GM13977 (cell line): ENCODE results near the gene RPS27.

Source experiments
- DNase-seq: peaks from one replicate; pipeline ENCODE4 v3.0.0; 2012; ENCODE audit warnings: low spot score
- in situ Hi-C: fragments of 300-500 bp; cut with MboI; formaldehyde crosslinking; loops from one replicate; pipeline ENCODE4 v1.12.0; 2022; ENCODE audit warnings: low sequenced_read_pairs, low pct_unique_long_range_greater_than_20kb, mixed read lengths, inconsistent platforms; ENCODE audit not compliant: unreplicated experiment
- TF ChIP-seq, protein P1 (sequence below): IDR thresholded peaks from 2 replicates; pipeline ENCODE4 v1.5.1; 2012; ENCODE audit warnings: mild to moderate bottlenecking, control low read depth; ENCODE audit not compliant: insufficient read depth; ENCODE audit errors: extremely low read depth, missing control alignments

RPS27 gene

DNA sequence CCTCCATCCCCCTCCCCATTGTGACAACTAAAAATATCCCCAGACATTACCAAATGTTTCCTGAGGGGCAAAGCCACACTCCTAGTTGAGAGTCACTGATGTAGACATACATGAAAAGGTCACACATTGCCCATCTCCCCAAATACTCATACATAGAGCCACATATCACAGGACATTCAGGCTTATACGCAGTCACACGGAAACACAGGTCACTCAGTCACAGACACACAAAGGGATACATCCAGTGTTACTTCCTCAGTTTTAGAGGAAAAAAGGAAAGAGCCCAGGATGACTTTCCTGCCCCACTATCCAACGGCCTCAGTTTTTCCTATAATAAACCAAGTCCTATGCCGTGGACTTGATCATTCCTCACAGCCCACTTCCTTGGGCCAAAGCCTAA lies 29.1 kb upstream of the RPS27 start:
- TF ChIP-seq, protein P1, sequence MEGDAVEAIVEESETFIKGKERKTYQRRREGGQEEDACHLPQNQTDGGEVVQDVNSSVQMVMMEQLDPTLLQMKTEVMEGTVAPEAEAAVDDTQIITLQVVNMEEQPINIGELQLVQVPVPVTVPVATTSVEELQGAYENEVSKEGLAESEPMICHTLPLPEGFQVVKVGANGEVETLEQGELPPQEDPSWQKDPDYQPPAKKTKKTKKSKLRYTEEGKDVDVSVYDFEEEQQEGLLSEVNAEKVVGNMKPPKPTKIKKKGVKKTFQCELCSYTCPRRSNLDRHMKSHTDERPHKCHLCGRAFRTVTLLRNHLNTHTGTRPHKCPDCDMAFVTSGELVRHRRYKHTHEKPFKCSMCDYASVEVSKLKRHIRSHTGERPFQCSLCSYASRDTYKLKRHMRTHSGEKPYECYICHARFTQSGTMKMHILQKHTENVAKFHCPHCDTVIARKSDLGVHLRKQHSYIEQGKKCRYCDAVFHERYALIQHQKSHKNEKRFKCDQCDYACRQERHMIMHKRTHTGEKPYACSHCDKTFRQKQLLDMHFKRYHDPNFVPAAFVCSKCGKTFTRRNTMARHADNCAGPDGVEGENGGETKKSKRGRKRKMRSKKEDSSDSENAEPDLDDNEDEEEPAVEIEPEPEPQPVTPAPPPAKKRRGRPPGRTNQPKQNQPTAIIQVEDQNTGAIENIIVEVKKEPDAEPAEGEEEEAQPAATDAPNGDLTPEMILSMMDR: no peak
- no peak for DNase-seq
- in situ Hi-C loops: no loop called here

DNA sequence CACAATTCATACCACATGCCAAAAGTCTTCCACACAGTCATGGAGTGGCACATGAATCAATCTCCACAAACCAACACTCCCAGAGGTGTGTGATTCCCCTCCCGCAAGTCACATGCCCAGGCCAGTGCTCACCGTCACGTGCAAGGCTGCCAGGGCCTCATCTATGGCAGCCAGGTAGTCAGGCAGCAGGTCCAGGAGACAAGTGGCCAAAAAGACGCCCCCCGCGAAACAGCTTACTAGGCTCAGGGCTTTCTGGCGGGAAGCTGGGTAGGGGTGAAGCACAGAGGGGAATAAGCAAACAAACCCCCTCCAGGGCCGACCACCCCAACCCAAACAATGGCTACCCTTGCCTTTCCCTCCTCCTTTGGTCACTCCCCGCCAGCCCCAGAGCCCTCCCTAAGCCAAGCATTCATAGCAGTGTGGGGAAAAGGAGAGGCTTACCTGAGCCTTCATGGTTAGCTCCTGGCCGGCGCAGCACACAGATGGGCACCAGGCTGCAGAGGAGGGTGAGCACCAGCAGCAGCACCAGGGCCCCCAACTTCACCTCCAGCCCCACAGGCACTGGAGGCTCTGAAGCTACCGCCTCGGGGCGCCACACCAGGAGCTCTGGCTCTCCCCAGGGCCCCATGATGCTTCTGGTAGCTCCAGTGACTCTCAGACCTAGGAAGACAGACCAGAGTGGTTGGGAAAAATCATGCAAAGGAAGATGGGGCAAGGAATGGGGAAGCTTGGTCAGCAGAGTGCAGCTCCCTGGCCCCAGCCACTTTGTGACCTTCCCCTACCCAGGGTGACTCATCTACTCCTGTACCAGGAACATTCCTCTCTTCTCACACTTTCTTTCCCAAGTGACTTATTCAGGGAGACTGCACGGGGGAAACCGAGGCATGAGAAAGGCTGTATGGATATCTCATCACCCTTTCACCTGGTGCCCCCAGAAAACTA lies 28.2 kb upstream of the RPS27 start:
- DNase-seq: no peak
- TF ChIP-seq, protein P1: peak; percentile 18
- in situ Hi-C loops: no loop called here

DNA sequence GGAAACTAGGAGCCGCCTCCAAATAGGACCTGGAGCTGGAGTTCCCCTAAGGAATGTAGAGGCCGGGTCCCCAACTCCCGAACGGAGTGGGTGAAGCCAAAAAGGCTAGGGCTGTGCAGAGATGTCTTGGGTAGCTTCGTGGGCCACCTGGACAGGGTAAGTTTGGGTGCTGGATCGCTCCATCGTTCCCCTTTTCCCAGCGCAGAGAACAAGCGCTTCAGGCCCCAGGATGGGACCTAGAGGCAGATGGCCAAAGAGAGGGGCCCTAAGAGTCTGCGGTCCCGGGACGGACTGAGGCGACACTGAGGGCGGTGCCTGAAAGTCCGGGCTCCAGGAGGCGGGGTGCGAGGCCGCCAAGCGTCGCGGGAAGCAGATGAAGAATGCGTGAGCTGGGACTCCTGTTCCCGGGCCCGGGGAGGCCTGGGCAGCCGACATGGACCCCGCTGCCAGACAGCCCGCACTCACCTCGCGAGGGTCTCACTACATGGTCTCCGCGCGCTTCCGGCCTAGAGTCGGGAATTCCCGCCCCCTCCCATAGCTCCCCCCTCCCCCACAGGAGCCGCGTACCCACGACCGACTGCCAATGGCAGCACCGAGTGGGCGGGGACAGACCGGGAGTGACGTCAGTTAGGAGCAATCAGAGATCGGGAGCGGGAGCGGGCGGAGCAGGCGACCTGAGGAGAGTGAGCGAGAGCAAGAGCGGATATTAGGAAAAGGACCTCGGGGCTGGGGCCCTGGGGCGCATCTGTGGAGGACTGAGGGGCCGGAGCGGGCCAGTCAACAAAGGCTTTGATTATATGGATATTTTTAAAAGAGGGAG lies 27.3 kb upstream of the RPS27 start, which contains the start of gene SLC39A1:
Gene SLC39A1, minus strand, starts transcription at position 508 of the 820 bp plus-strand sequence. CDS start 822 bp downstream, outside the sequence.
- TF ChIP-seq, protein P1: no peak
- DNase-seq: peak; percentile 90

DNA sequence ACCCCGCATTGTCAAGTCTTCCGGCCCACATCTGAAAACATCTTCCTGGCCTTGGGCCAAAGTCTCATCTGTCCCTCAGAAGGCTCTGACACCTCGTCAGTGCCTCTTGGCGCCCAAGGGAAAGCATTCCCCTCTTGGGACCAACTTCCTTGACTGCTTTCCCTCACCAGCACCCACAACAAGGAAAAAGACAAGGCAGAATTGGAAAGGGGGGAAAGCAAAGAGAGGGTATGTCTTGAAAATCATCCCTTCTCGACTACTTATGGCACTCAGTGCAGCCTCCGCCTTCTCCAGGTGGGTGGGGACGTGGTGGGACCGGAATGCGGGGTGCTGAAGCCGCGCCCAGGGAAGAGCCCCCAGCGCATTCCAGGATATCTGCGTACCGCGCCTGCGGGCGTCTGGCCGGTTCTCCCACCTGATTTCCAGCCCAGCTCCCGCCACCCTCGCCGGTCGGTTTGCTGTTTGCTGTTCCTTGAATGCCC lies 26.7 kb upstream of the RPS27 start:
- TF ChIP-seq, protein P1: no peak
- DNase-seq: no peak
- in situ Hi-C loops: no loop called here

More for the DNA sequence above, 27.3 kb upstream of the RPS27 start, which contains the start of gene SLC39A1:
- in situ Hi-C loops: no loop called here

DNA sequence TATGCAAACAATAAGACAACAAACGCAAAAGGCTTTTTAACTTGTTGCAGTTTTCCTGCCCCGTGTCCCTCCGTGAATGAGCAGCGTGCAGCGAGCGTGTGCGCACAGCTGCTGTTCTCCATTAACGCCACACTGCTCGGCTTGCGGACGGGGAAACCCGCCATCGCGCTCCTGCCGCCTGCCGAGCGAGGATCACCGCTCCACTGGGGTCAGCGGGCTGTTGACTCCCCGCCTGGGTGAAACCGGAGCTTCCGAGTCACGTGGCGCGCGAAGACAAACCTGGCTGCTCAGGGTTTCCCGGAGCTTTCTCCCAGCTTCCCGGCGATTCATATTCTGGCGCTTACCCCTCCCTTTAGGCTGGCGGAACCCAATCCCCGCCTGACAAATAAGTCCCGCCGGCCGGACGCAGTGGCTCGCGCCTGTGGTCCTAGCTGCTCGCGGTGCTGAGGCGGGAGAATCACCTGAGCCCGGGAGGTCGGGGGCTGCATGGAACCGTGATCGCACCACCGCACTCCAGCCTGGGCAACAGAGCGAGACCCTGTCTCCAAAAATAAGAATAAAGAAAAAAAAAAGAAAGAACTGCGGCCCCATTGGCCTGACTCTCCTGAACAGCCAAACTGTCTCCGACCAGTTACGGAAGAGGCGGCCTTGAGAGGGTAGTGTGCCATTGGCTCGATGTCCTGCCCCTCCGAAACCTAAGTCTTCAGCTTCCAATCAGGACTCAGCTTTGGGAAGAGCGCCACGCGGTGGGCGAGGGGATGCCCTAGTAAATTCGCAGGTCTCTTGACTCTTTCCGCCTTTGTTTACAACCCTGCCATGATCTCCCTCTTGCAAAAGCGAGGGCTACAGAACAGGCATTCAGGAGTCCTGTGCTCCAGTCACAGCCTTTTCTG lies 23.2 kb upstream of the RPS27 start, which contains the start of gene CREB3L4:
Gene CREB3L4, plus strand, starts transcription at position 796 of the 893 bp plus-strand sequence. CDS start 624 bp downstream, outside the sequence.
- DNase-seq: peak; percentile 91
- TF ChIP-seq, protein P1: peak; percentile 53
- in situ Hi-C loops: no loop called here
